ENCODE data around the gene ELP1. TPM values are rescaled to one million over a fixed set of nuclear protein-coding genes. Genes with fewer than 3 reads are reported as not detected.

The ELP1 gene
- total and polyA plus RNA-seq, 2 of the 4 experiments (the other 2 are of a cell fraction) = 20.0 to 43.2 TPM

- TF ChIP-seq CTCF (conservative IDR thresholded peaks at IDR 0.05; ENCODE audit: low read depth, low read length) = peak; percentile 48
- TF ChIP-seq, protein P1, sequence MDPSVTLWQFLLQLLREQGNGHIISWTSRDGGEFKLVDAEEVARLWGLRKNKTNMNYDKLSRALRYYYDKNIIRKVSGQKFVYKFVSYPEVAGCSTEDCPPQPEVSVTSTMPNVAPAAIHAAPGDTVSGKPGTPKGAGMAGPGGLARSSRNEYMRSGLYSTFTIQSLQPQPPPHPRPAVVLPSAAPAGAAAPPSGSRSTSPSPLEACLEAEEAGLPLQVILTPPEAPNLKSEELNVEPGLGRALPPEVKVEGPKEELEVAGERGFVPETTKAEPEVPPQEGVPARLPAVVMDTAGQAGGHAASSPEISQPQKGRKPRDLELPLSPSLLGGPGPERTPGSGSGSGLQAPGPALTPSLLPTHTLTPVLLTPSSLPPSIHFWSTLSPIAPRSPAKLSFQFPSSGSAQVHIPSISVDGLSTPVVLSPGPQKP (IDR thresholded peaks at IDR 0.05; ENCODE audit: borderline replicate concordance, low read depth, low read length) = no peak
- TF ChIP-seq RFX5 (IDR thresholded peaks at IDR 0.05; ENCODE audit: low read depth, low read length) = no peak
- no peak for TF ChIP-seq SMC3 (IDR thresholded peaks at IDR 0.05; ENCODE audit: low read depth, low read length)
- TF ChIP-seq, protein P2, sequence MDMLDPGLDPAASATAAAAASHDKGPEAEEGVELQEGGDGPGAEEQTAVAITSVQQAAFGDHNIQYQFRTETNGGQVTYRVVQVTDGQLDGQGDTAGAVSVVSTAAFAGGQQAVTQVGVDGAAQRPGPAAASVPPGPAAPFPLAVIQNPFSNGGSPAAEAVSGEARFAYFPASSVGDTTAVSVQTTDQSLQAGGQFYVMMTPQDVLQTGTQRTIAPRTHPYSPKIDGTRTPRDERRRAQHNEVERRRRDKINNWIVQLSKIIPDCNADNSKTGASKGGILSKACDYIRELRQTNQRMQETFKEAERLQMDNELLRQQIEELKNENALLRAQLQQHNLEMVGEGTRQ (IDR thresholded peaks at IDR 0.05; ENCODE audit: low read depth, low read length) = no peak
- no peak for TF ChIP-seq CEBPB (IDR thresholded peaks at IDR 0.05; ENCODE audit: low read depth, low read length)
Measured at GRCh38 chr9:108933718-108934322, at the start of gene ELP1 (continued).
